ENCODE measurements around the gene TRAK1.
A peak's percentile ranks its signal among the peaks of the same experiment; 100 is the strongest.

The TRAK1 gene

GRCh38 chr3:42094691-42095391 is 3.7 kb downstream of the TRAK1 start:
- no peak overlapping the region for H3K27ac ChIP-seq
- TF ChIP-seq CTCF (conservative IDR thresholded peaks at IDR 0.05) = no peak

GRCh38 chr3:42095540-42095939 is 4.4 kb downstream of the TRAK1 start:
- no peak for TF ChIP-seq CTCF (conservative IDR thresholded peaks at IDR 0.05)
- H3K27ac ChIP-seq = no peak overlapping the region

- no peak for TF ChIP-seq CTCF (conservative IDR thresholded peaks at IDR 0.05)
- H3K27ac ChIP-seq = no peak overlapping the region
These were observed 5.8 kb downstream of the TRAK1 start for GRCh38 chr3:42096796-42097565.

- no peak overlapping the region for H3K27ac ChIP-seq
- TF ChIP-seq CTCF (conservative IDR thresholded peaks at IDR 0.05) = 0 out of 2 replicates have a peak, but pooled peaks have one; percentile 7
These were observed 6.4 kb downstream of the TRAK1 start for GRCh38 chr3:42097566-42097946.

GRCh38 chr3:42098171-42098570 is 7.0 kb downstream of the TRAK1 start:
- no peak for TF ChIP-seq CTCF (conservative IDR thresholded peaks at IDR 0.05)
- H3K27ac ChIP-seq = no peak overlapping the region

- no peak overlapping the region for H3K27ac ChIP-seq
- no peak for TF ChIP-seq CTCF (conservative IDR thresholded peaks at IDR 0.05)
These were observed 8.0 kb downstream of the TRAK1 start for GRCh38 chr3:42099020-42099765.

GRCh38 chr3:42101048-42101447 is 9.9 kb downstream of the TRAK1 start:
- no peak overlapping the region for H3K27ac ChIP-seq
- no peak for TF ChIP-seq CTCF (conservative IDR thresholded peaks at IDR 0.05)

Data from VCaP (cell line).